ENCODE results near the gene ADRB2.

- TF ChIP-seq POLR2A (IDR thresholded peaks at IDR 0.05) = no peak
- TF ChIP-seq CTCF (IDR thresholded peaks at IDR 0.05) = peak in 3 of 4 donors; percentile 7 to 18 (median 13)
These were observed 2.3 kb downstream of the ADRB2 start for GRCh38 chr5:148828511-148829247.

All from right lobe of liver (tissue), 4 donors.